Esophagus muscularis mucosa (tissue), 4 donors: ENCODE results near the gene IRF2BP2. TPM values are rescaled to one million over a fixed set of nuclear protein-coding genes. Genes with fewer than 3 reads are reported as not detected.

ENCODE experiments used
- DNase-seq: peaks from one replicate; pipeline ENCODE4 v3.0.0-alpha.2; 2017; ENCODE audit errors: extremely low spot score
- H3K27ac ChIP-seq, 4 donors: fragments of 200-600 bp; sonication (generic); replicated peaks in 1 of 4; 1 replicate in 3 of 4; 2 replicates in 1 of 4; pipeline ENCODE4 v1.5.1; 2016 to 2019; ENCODE audit warnings: mild to moderate bottlenecking in 1 of 4
- H3K27me3 ChIP-seq, 4 donors: fragments of 200-600 bp; sonication (generic); one replicate each; pipeline versions ENCODE4 v1.5.1 to v1.6.0; 2016 to 2019
- H3K36me3 ChIP-seq, 4 donors: fragments of 200-600 bp; sonication (generic); one replicate each; pipeline ENCODE4 v1.5.1; 2016 to 2019
- H3K4me1 ChIP-seq, 4 donors: fragments of 200-600 bp; sonication (generic); one replicate each; pipeline ENCODE4 v1.5.1; 2016 to 2019
- H3K4me3 ChIP-seq, 4 donors: fragments of 200-600 bp; sonication (generic); 1 replicate in 2 of 4; 2 replicates in 2 of 4; pipeline ENCODE4 v1.5.1; 2016 to 2019; ENCODE audit warnings: mild to moderate bottlenecking in 4 of 4, moderate library complexity in 1 of 4
- H3K9me3 ChIP-seq, 4 donors: fragments of 200-600 bp; sonication (generic); 1 replicate in 3 of 4; 2 replicates in 1 of 4; pipeline ENCODE4 v1.5.1; 2016 to 2019
- EP300 ChIP-seq: sonication (generic); formaldehyde crosslinking; IDR thresholded peaks from one replicate; pipeline ENCODE4 v1.6.1; 2017; ENCODE audit warnings: antibody characterized with exemption
- POLR2A ChIP-seq: fragments of 450-650 bp; IDR thresholded peaks from one replicate; pipeline ENCODE4 v1.6.1; 2017; ENCODE audit warnings: antibody characterized with exemption, moderate library complexity, mild to moderate bottlenecking, low read depth
- POLR2AphosphoS5 ChIP-seq, 2 donors: sonication (generic); formaldehyde crosslinking; IDR thresholded peaks; one replicate each; pipeline ENCODE4 v1.6.1; 2017; ENCODE audit warnings: antibody characterized with exemption in 2 of 2
- WGBS: methylation state at CpG from one replicate; pipeline ENCODE4 v1.1.5; 2018; 5-methylcytosine and 5-hydroxymethylcytosine counted together
- intact Hi-C: fragments of 100-400 bp; cut with DNase I; formaldehyde crosslinking; loops from one replicate; pipeline ENCODE4 v1.15.1; 2023
- total RNA-seq, 4 donors: library from RNA; depleted of rRNA; stranded (reverse); fragments of >200 nt; gene quantifications; one replicate each; pipeline versions ENCODE4 v1.1.0 to v1.2.1, GENCODE V29; 2016
- TF ChIP-seq, protein P1 (sequence below), 3 experiments: fragments of 200-600 bp in 2 of 3; fragments of 450-650 bp in 1 of 3; sonication (generic) in 2 of 3; IDR thresholded peaks; one replicate each; pipeline ENCODE4 v1.5.1; 2017 to 2019; ENCODE audit warnings: antibody characterized with exemption in 3 of 3, mild to moderate bottlenecking in 2 of 3, moderate library complexity in 1 of 3

Gene IRF2BP2
- total RNA-seq, 4 donors from 2014 or later: 83.3 to 119 (median 97.9) TPM

DNA sequence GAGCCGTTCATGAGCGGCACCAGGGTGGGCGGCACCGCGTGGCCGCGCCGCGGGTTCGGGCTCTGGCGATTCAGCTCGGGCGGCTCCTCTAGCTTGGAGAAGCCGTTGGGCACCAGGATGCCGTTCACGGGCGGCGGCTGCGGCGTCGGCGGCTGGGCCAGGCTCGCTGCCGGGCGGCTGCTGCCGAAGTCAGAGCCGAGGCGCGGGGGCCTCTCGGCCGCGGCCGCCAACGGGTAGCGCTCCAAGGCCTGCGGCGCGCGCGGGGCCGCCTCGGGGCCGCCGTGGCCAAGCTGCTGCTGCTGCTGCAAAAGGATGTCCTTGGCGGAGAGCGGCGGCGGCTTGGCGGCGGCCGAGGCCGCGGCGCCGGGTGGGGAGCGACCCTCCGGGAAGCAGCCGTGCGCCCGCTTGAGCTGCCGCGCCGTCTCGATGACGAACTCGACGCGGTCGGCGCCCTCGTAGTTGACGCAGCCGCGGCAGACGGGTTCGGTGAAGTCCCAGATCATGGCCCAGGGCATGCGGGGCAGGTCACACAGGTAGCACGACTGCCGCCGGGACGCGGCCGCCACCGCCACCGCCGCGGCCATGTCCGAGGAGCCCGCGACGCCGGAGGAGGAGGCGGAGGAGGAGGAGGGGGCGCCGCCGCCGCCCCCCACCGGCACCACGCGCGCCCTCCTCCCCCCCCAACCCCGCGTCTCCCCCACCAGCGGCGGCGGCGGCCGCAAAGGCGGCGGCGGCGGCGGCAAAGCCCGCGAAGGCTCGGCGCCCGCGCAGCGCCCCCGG, 877 bp downstream of the IRF2BP2 start:
- H3K4me3 ChIP-seq: peak overlapping the region; percentile 71 to 91 (median 85)
- peaks cover 27 to 42% (median 38%) of the 10 kb centered on the region in 4 donors for H3K4me1 ChIP-seq
- H3K36me3 ChIP-seq: peaks cover 9 to 34% (median 18%) of the 10 kb centered on the region in 4 donors
- WGBS: 0% methylated on average over 19 of the region's 121 CpGs
- H3K9me3 ChIP-seq: no peaks in the 10 kb centered on the region
- intact Hi-C loops: no loop called here
- DNase-seq: no peak
- peak overlapping the region; percentile 92 to 100 (median 100) for H3K27ac ChIP-seq
- TF ChIP-seq EP300 (no peak), POLR2AphosphoS5 (IDR thresholded peaks at IDR 0.05) (peak in 1 of 2 donors; percentile 57), POLR2A (peak; percentile 26)
- TF ChIP-seq, protein P1, sequence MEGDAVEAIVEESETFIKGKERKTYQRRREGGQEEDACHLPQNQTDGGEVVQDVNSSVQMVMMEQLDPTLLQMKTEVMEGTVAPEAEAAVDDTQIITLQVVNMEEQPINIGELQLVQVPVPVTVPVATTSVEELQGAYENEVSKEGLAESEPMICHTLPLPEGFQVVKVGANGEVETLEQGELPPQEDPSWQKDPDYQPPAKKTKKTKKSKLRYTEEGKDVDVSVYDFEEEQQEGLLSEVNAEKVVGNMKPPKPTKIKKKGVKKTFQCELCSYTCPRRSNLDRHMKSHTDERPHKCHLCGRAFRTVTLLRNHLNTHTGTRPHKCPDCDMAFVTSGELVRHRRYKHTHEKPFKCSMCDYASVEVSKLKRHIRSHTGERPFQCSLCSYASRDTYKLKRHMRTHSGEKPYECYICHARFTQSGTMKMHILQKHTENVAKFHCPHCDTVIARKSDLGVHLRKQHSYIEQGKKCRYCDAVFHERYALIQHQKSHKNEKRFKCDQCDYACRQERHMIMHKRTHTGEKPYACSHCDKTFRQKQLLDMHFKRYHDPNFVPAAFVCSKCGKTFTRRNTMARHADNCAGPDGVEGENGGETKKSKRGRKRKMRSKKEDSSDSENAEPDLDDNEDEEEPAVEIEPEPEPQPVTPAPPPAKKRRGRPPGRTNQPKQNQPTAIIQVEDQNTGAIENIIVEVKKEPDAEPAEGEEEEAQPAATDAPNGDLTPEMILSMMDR (IDR thresholded peaks at IDR 0.05): no peak
- H3K27me3 ChIP-seq: no peaks in the 10 kb centered on the region

DNA sequence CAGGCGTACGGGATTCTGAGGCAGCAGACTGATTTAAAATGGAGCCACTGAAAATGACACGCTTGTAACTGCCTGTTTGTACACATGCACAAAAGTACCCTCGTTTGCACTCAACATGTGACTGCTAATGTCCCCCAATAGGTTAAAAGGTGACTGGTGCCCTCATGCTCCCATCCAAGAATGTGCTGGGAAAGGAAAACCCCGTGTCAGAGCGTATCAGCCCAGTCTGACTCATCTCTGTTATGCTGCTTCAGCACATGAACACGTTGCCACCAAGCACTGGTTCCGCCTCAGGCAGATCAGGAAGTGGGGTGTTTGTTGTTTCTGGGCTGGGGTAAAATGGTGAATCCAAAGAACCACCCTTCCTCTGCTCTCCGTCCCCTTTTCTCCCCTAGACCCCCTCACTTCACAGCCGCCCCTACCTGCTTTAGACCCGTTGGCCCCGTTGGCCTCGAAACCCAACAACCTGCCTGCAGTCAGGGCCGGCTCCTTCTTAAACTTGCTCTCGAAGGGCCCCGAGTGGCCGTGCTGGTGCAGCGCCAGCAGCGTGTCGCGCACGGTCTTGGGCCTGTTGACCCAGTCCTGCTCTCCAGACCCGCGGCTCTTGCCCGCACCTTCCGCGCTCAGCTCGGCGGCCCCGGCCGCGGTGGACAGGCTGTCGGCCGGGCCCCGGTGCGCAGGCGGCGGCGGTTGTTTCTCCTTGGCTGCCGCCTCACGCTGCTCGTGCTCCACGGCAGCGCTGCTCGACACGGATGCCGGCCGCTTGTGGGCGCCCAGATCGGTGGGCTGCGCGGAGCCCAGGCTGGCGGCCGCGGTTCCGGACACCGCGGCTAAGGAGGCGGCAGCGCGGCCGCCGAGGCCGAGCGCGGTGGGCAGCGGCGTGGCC, 1.7 kb downstream of the IRF2BP2 start:
- intact Hi-C loops: no loop called here
- no peaks in the 10 kb centered on the region for H3K27me3 ChIP-seq
- DNase-seq: no peak
- TF ChIP-seq POLR2A (peak; percentile 61), POLR2AphosphoS5 (IDR thresholded peaks at IDR 0.05) (peak in 1 of 2 donors; percentile 99), EP300 (no peak)
- TF ChIP-seq, protein P1 (IDR thresholded peaks at IDR 0.05): no peak
- H3K4me1 ChIP-seq: peaks cover 25 to 42% (median 38%) of the 10 kb centered on the region in 4 donors
- peak overlapping the region; percentile 71 to 91 (median 85) for H3K4me3 ChIP-seq
- WGBS: under 1% methylated on average over 23 of the region's 68 CpGs
- peaks cover 9 to 34% (median 18%) of the 10 kb centered on the region in 4 donors for H3K36me3 ChIP-seq
- peak overlapping the region; percentile 92 to 100 (median 100) for H3K27ac ChIP-seq
- H3K9me3 ChIP-seq: no peaks in the 10 kb centered on the region

DNA sequence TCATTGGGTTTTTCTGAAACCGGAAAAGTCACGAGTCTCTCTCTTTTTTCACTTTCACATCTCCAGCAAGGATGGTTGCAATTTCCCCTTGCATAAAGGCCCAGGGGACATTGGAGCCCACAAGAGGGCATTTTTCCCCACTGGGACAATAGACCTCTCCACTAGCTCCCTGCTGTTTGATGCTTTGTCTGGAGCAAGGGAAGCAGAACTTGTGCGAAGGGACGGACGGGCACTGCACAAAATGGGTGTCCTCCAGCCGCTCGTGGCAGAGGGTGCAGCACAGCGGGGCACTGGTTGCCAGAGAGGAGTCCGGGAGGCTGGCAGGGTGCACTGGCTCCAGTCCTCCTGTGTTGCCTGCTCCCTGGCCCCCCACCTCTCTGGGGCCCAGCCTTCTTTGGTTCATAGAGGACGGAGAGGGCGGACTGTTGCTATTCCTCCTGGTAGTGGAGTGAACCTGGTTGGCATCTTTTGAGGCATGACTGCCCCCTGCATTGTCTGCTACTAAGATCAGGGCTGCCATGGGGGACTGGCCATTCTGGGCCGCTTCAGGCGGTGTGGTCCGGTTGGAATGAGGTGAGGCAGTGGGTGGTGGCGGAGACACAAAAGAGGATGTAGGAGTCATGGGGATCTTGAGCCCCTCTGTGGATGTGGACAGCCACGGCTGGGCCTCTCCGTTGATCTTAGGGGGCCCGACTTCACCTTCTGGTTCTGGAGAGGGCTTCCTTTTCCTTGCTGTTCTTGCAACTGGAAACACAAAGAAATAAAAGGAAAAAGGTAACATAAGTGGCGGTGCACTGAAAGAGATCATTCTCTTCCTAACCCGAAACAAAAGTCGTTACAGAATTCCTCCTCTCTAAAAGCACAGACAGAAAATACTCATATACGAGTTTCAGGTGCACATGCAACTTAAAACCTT, 2.6 kb downstream of the IRF2BP2 start:
- no peak for DNase-seq
- H3K4me3 ChIP-seq: peak overlapping the region; percentile 71 to 91 (median 85)
- peaks cover 9 to 34% (median 18%) of the 10 kb centered on the region in 4 donors for H3K36me3 ChIP-seq
- TF ChIP-seq EP300 (no peak), POLR2A (no peak), POLR2AphosphoS5 (IDR thresholded peaks at IDR 0.05) (peak in 1 of 2 donors; percentile 54)
- TF ChIP-seq, protein P1 (IDR thresholded peaks at IDR 0.05): peak in 2 of 3 experiments; percentile 20 to 33
- H3K27me3 ChIP-seq: no peaks in the 10 kb centered on the region
- intact Hi-C loops: no loop called here
- H3K27ac ChIP-seq: peak overlapping the region; percentile 92 to 100 (median 100)
- no peaks in the 10 kb centered on the region for H3K9me3 ChIP-seq
- WGBS: under 1% methylated on average over 21 of the region's 22 CpGs
- peaks cover 25 to 42% (median 38%) of the 10 kb centered on the region in 4 donors for H3K4me1 ChIP-seq

- Histone ChIP-seq H3K4me1 (peaks cover 25 to 42% (median 38%) of the 10 kb centered on the region in 4 donors), H3K27ac (peak overlapping the region; percentile 92 to 100 (median 100)), H3K4me3 (peak overlapping the region; percentile 71 to 91 (median 85)), H3K9me3 (no peaks in the 10 kb centered on the region), H3K27me3 (no peaks in the 10 kb centered on the region), H3K36me3 (peaks cover 9 to 34% (median 18%) of the 10 kb centered on the region in 4 donors)
- intact Hi-C loops: no loop called here
- TF ChIP-seq, protein P1 (IDR thresholded peaks at IDR 0.05): no peak
- no peak for DNase-seq
- WGBS: 4% methylated on average over 4 of the region's 4 CpGs
Observed at GRCh38 chr1:234606784-234607108, 3.2 kb downstream of the IRF2BP2 start.
